Activated T-helper 1 cell treated with anti-CD3 and anti-CD28 coated beads, Interleukin-2, amount 50 U/mL, for 16 hours (primary cell): ENCODE results near the gene CPNE7.

ENCODE experiments used
- DNase-seq, 2 donors: peaks; one replicate each; pipeline ENCODE4 v3.0.0-alpha.2; 2020; ENCODE audit warnings: low read depth in 1 of 2, low spot score in 1 of 2

CPNE7 gene

GRCh38 chr16:89602273-89602951 is 26.9 kb downstream of the CPNE7 start:
- peak in 1 of 2 donors; percentile 43 for DNase-seq

DNA sequence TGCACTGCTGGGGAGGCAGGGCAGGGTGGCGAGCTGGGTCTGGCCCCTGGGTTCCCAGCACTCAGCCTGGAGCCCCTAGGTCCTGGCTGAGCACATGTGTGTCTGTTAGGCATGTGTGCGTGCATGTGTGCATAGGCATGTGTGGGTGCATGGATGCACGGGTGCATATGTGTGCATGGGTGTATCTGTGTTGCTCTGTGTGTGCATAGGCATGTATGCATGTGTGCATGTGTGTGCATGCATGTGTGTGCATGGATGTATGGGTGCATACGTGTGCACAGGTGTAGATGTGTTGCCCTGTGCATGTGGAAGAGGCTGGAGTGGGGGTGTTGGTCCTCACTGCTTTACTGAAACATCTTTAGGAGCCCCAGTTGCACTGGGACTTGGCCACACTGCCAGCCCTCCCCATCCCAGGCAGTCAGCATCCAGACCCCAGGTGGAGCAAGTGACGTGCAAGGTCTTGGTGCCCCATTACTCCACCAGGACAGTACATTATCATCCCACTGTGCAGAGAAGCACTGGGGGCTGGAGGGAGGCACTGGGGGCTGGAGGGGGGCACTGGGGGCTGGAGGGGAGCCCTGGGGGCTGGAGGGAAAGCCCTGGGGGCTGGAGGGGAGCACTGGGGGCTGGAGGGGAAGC is 27.5 kb downstream of the CPNE7 start:
- no peak for DNase-seq

DNA sequence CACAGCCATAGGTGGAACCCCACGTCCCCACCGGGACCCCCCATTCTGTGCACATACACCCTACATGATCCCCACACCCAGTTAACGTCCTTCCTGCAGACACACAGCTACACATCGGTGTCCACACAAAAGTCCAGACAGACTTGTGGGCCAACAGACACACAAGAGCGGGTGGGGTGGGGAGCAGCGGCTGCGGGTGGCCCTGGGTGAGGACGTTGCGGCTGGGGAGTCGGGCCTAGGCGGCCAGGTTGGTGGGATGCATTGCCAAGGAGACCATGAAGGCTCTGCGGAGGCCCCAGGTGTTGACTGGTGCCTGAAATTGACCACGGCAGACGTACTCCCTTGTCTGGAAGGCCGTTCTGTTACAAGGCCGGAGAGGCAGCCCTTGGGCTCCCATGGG is 29.2 kb downstream of the CPNE7 start:
- DNase-seq: no peak

DNA sequence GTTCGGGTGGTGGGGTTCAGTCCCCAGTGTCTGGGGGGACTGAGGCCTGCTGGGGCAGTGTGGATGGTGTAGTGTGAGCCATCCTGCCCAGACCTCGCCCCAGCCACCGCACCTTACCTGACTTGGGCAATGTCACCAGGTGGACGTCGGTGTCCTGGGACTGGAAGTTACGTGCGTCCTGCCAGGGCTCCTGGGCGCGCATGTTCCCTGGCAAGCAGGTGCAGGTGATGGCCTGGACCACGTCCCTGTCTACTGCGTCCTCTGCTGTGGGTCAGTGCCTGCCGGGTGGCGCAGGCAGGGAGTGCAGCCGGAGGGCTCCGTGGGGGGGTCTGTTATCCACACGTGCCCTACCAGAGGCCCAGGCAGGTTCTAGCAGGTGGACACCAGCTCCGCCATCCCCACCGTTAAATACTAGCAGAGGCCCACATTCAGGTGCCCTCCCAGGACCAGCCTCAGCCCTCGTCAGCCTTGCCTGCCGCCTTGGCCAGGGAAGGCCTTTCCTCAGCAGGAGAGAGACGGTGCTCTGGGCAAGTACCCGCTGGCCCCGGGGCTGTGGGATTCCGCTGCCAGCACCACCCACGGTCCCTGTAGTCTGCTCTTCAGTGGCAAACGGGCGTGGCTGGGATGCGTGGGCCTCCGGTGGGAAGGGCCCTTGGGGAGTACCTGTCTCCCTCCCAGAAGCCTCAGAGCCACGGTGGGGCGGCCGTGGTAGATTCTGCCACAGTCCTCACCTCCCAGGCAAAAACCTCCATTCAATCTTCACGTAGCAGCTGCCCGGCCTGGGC is 29.8 kb downstream of the CPNE7 start:
- DNase-seq: no peak

DNA sequence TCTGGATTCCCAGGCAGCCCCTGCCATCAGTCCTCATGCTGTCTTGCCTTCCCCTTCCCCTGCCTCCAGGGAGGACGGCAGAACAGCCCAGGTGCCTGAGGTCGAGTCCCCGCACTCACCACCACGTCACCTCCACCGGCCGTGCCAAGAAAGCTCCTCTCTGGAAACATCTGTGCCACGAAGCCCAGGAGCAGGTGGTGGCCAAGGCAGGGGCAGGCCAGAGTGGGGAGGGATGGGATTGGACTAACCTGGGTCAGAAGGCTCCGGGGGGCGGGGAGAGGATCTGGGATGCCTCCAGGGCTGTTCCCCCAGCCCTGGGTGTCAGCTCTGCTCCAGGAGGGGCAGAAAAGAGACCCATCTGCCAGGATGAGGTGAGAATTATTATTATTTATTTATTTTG is 30.4 kb downstream of the CPNE7 start:
- no peak for DNase-seq

DNA sequence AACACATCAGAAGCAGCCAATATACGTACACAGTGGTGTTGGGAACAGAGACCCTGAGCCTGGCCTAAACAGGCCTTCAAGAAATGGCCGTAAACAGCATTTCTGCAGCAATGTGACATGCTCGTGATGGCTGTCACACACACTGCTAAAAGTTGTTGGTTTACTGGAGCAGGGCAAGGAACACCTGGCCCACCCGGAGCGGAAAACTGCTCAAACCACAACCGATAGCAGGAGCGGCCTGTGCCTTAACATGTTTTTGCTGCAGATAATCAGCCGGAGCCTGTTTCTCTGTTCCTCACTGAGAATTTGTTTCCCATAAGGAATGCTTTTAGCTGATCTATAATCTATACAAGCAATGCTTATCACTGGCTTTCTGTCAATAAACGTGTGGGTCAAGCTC is 31.9 kb downstream of the CPNE7 start:
- DNase-seq: no peak

GRCh38 chr16:89607937-89608740 is 32.6 kb downstream of the CPNE7 start:
- DNase-seq: no peak

DNA sequence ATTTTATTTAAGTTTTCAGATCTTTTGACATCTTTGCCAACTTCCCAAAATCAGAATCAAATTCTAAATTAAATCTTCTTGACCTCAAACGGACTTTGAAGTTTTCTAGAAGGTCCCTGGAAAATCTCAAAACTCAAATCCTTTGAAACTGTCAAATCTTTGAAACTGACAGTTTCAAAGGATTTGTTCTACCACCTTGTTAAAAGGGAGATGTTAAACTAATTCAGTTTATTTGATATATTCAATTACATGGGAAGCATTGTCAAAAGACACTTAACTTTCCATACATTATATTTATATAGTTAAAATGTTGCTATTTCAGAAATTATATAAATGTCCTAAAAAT is 34.5 kb downstream of the CPNE7 start:
- DNase-seq: no peak

DNA sequence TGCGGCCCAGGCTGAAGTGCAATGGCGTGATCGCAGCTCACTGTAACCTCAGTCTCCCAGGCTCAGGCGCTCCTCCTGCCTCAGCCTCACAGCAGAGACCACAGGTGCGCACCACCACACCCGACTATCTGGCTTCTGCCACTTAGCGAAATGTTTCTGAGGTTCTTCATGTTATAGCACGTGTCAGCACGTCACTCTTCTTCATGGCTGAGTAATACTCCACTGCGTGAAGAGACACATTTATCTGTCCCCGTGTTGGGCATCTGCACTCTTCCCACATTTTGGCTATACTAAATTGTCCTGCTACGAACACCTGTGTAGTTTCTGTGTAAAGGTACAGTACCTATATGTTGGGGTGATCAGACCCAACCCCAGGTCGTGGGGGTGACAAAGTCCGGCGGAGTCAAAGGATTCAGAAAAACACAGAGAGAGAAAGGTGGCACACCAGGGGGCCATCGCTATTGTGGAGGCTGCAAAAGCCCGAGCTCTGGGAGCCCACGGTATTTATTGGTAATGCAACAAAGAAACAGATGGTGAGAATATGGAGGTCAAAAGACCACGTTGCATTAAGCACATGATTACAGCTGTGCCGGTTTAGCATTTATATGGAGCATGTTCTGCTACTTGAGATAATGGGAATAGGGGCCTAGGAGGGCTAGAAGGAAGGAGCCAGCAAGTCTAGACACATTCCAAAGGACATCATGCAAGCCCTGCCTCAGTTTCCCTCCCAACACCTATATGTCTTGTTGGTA is 37.0 kb downstream of the CPNE7 start:
- no peak for DNase-seq

- DNase-seq: no peak
These were observed 37.8 kb downstream of the CPNE7 start, which contains the start of gene DPEP1 for GRCh38 chr16:89613231-89613953. TSS of gene DPEP1 (plus strand) at chr16:89613642. CDS start at chr16:89630411, 16,769 bp downstream.

- no peak for DNase-seq
These were observed 38.4 kb downstream of the CPNE7 start for GRCh38 chr16:89613954-89614459.

GRCh38 chr16:89615176-89615575 is 39.6 kb downstream of the CPNE7 start:
- no peak for DNase-seq

DNA sequence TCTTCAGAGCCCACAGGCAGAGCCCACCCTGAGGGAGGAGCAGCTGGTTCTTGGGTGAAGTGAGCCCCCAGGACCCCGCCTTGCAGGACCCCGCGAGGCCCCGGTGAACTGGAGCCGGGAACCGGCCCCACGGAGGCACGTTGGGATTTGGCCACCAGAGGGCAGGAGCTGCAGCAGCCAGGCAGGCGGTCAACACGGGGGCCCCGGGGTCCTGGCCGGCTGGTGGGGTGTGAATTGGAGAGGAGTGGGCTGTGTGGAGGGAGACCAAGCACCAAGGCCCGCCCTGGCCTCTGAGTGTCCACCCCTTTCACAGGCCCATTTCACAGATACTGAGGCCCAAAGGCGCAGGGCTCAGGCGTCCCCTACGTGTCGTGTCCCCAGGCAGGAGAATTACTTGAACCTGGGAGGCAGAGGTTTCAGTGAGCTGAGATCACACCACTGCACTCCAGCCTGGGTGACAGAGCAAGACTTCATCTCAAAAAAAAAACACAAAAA is 40.1 kb downstream of the CPNE7 start:
- DNase-seq: no peak

DNA sequence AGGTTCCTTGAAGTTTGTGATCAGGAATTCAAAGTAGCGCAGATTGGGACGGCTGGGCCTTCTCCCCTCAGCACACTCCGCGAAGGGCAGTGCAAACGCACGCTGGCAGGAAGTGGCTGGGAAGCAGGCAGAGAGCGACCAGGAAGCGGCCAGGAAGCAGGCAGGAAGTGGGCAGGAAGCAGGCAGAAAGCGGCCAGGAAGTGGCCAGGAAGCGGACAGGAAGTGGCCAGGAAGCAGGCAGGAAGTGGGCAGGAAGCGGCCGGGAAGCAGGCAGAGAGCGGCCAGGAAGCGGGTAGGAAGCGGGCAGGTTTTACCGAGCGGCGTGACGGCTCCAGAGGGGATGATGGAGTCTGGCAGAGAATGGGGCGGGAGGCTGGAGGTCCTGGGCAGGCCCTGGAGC is 41.1 kb downstream of the CPNE7 start:
- no peak for DNase-seq

GRCh38 chr16:89617036-89617435 is 41.5 kb downstream of the CPNE7 start:
- no peak for DNase-seq

DNA sequence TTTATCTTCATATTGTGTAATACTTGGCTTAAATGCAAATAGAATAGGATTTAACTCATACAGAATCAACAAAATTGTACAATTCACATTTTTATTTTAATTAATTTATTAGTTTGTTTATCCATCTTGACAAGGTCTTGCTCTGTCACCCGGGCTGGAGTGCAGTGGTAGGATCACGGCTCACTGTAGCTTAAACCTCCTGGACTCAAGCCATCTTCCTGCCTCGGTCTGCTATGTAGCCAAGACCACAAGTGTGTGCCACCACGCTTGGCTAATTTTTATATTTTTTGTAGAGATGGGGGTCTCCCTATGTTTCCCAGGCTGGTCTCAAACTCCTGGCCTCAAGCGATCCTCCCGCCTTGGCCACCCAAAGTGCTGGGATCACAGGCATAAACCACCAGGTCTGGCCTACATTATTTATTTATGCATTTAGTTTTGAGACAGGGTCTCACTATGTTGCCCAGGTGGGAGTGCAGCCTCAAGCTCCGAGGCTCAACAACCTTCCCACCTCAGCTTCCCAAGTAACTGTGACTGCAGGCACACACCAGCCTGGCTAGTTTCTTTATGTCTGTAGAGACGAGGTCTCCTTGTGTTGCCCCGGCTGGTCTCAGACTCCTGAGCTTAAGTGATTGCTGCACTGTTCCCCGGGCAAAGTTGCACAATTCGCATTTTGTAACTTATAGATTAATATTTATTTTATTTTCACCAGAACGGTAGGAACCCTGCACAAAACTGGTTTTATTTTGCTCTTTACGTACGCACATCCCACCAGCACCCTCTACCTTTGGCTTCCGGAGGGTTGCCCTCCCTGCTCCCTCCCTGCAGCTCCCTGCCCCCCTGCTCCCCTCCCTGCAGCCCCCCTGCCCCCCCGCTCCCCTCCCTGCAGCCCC is 42.8 kb downstream of the CPNE7 start:
- no peak for DNase-seq

DNA sequence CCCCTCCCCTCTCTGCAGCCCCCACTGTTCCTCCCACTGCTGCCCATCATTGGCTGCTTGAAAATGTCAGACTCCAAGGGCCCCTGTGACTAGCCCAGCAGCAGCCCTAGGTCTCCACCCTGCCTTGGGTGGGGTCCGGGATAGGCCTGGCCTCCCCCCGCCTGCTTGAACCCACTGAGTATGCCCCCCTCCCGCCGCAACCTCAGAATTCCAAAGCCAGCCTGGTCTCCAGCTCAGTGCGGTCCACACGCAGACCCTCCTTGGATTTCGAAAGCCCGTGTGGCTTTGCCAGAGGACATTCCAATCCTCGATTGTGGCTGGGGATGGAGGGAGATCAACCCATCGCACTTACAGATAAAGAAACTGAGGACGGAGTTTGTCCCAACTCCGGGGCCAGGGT is 44.3 kb downstream of the CPNE7 start:
- no peak for DNase-seq

DNA sequence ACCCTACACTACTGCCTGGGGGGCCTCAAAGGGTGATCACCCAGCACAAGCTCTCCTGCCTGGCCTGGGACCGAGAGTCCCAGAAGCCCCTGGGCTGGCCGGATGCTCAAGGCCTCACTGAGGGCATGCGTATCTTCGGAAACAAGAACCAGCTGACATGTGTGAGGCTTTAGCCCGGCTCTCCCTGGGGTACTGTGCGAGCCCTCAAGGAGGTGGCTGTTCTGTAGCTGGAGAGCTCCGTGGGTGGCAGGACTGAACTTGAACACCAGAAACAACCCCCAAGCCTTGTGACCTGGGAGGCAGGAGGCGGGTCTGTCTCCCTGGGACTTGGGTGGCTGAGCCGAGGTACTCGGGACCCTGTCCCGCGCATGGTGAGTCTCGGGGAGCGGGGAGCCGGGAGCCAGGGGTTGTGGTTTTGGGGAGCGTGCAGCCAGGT is 44.9 kb downstream of the CPNE7 start:
- DNase-seq: no peak
